SKM-1 (cell line): ENCODE results near the gene LIM2.
A peak's percentile ranks its signal among the peaks of the same experiment; 100 is the strongest.
"Not testable (repeated sequence)": the region's sequence is repeated elsewhere in the genome, so short reads cannot be mapped to it uniquely, and the experiment has no call there.

ENCODE experiments used
- DNase-seq: peaks from one replicate; lab custom pipeline; 2025; ENCODE audit not compliant: unreplicated experiment; lab: John Stamatoyannopoulos, UW

LIM2 gene

GRCh38 chr19:51387924-51388389 lies at the start of gene LIM2:
LIM2 (minus strand) TSS chr19:51387974; CDS start chr19:51387443, 531 bp downstream.
- no peak for DNase-seq

GRCh38 chr19:51434456-51434855 lies 46.7 kb upstream of the LIM2 start:
- no peak for DNase-seq

GRCh38 chr19:51433043-51433442 lies 45.3 kb upstream of the LIM2 start:
- DNase-seq, result no peak

GRCh38 chr19:51431124-51431523 lies 43.4 kb upstream of the LIM2 start:
- DNase-seq, result no peak

GRCh38 chr19:51430221-51430620 lies 42.4 kb upstream of the LIM2 start:
- DNase-seq, result no peak

- DNase-seq, result no peak
Observed at GRCh38 chr19:51427201-51427600, 39.4 kb upstream of the LIM2 start.

GRCh38 chr19:51422053-51422448 lies 34.3 kb upstream of the LIM2 start:
- DNase-seq, result no peak

GRCh38 chr19:51421229-51422052 lies 33.7 kb upstream of the LIM2 start:
- no peak for DNase-seq

GRCh38 chr19:51420511-51420910 lies 32.7 kb upstream of the LIM2 start:
- not testable (repeated sequence) for DNase-seq

GRCh38 chr19:51418707-51419106 lies 30.9 kb upstream of the LIM2 start:
- DNase-seq, result no peak

- DNase-seq, result no peak
Observed at GRCh38 chr19:51417810-51418157, 30.0 kb upstream of the LIM2 start.

GRCh38 chr19:51417107-51417809 lies 29.5 kb upstream of the LIM2 start, which contains the start of gene SIGLEC10:
SIGLEC10 (minus strand) TSS chr19:51417642; CDS start chr19:51417581, 61 bp downstream.
- peak; percentile 49 for DNase-seq

- DNase-seq, result not testable (repeated sequence)
Observed at GRCh38 chr19:51416422-51416821, 28.6 kb upstream of the LIM2 start.

- no peak for DNase-seq
Observed at GRCh38 chr19:51415187-51415586, 27.4 kb upstream of the LIM2 start.

- no peak for DNase-seq
Observed at GRCh38 chr19:51410950-51411748, 23.4 kb upstream of the LIM2 start.

- peak; percentile 67 for DNase-seq
Observed at GRCh38 chr19:51407511-51408131, 19.8 kb upstream of the LIM2 start.

GRCh38 chr19:51402117-51402516 lies 14.3 kb upstream of the LIM2 start:
- no peak for DNase-seq

- not testable (repeated sequence) for DNase-seq
Observed at GRCh38 chr19:51399936-51400335, 12.2 kb upstream of the LIM2 start.

GRCh38 chr19:51399231-51399630 lies 11.5 kb upstream of the LIM2 start:
- no peak for DNase-seq

- DNase-seq, result peak; percentile 6
Observed at GRCh38 chr19:51398096-51398704, 10.4 kb upstream of the LIM2 start.
